Bronchial epithelial cell (primary cell): Measurements from ENCODE around the gene TMEM18. TPM values are rescaled to one million over a fixed set of nuclear protein-coding genes. Genes with fewer than 3 reads are reported as not detected.
A peak's percentile ranks its signal among the peaks of the same experiment; 100 is the strongest.

Source experiments
- DNase-seq: peaks from one replicate; pipeline ENCODE4 v3.0.0-alpha.2; 2010; ENCODE audit warnings: low read depth
- FAIRE-seq: peaks from 2 replicates; lab custom pipeline; 2011; peaks lifted over from hg19 to GRCh38; lab: Jason Lieb, UNC
- H3K27me3 ChIP-seq: 2 replicates; pipeline ENCODE4 v1.5.1; 2011; ENCODE audit warnings: low read length; ENCODE audit not compliant: control insufficient read depth, insufficient read depth
- H3K36me3 ChIP-seq: 2 replicates; pipeline ENCODE4 v1.5.1; 2011; ENCODE audit warnings: low read length; ENCODE audit not compliant: control insufficient read depth, insufficient read depth
- H3K4me3 ChIP-seq: 2 replicates; pipeline ENCODE4 v1.5.1; 2011; ENCODE audit warnings: mild to moderate bottlenecking, low read depth, low read length, control low read depth
- total RNA-seq: library from RNA; depleted of rRNA; stranded (reverse); fragments of >200 nt; gene quantifications from 2 replicates; pipeline ENCODE4 v1.2.1, GENCODE V29; 2014
- TF ChIP-seq, protein P1 (sequence below): IDR thresholded peaks from 2 replicates; pipeline ENCODE4 v1.5.1; 2011; ENCODE audit warnings: mild to moderate bottlenecking, moderate library complexity, low read length, control low read depth, inconsistent platforms; ENCODE audit not compliant: insufficient read depth, severe bottlenecking

Gene TMEM18
- total RNA-seq, 1 donor from 2014 or later: 30.5 TPM

DNA sequence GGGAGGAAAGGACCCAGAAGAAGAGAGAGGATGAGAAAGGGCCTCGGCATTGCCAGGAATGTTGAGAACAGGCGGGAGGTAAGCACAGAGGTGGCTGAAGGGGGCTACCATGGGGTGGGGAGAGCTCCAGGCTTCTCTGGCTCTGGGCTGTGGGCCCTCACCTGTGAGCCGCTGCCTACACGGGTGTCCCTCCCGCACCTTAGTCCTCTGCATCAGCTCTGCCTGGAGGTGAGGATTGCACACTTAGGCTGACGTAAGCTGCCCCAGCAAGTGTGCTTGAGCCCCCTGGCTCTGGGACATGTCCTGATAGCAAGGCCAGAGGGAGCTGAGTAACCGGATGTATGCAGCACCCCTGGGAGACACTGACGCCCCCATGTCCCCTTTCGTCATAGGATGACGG, 33.9 kb downstream of the TMEM18 start:
- Histone ChIP-seq H3K4me3 (no peak overlapping the region), H3K27me3 (no peaks in the 10 kb centered on the region), H3K36me3 (no peaks in the 10 kb centered on the region)
- FAIRE-seq: no peak
- no peak for DNase-seq
- TF ChIP-seq, protein P1, sequence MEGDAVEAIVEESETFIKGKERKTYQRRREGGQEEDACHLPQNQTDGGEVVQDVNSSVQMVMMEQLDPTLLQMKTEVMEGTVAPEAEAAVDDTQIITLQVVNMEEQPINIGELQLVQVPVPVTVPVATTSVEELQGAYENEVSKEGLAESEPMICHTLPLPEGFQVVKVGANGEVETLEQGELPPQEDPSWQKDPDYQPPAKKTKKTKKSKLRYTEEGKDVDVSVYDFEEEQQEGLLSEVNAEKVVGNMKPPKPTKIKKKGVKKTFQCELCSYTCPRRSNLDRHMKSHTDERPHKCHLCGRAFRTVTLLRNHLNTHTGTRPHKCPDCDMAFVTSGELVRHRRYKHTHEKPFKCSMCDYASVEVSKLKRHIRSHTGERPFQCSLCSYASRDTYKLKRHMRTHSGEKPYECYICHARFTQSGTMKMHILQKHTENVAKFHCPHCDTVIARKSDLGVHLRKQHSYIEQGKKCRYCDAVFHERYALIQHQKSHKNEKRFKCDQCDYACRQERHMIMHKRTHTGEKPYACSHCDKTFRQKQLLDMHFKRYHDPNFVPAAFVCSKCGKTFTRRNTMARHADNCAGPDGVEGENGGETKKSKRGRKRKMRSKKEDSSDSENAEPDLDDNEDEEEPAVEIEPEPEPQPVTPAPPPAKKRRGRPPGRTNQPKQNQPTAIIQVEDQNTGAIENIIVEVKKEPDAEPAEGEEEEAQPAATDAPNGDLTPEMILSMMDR: no peak

DNA sequence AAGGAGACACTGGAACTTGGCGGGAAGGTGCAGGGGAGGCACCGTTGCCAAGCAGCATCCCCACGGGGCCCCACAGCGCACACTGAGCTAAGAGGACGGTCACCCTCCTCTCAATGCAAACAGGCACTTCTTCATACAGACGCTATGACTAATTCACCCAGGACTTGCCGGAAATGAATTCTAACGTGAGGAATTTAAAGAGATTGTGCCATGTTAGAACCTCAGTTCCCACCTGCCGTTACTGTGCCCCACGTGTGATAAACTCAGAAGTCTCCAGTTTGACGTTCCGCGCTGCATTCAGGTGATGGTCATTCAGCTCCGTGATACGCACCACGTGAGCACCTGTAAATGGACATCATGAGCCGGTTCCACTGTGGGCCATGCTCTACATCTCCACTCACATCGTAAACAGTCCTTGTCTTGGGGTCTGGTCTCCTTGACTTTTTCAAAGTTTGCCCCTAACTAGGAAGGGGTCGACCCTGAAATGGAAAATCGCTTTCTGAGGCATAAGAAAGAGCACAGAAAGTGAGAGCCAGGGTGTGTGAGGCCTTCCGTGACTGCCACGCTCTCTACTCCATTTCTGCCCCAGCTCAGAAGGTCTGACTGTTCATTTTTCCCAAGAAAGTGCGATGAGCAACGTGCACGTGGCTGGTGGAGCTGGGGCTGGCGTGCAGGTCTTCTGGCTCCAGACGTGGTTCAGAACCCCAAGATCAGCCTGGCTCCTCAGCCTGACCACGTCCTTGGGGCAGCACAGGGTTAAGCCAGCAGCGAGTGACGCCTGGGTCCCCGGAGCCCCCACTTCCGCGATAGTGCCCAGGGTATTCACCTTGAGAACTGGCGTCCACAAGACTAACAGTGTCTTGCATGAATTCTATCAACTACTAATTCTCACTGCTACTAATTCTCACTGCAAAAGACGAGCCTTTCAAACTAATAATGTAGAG, 35.1 kb downstream of the TMEM18 start:
- DNase-seq (peak; percentile 47), FAIRE-seq (peak; percentile 94)
- H3K4me3 ChIP-seq: no peak overlapping the region
- H3K27me3 ChIP-seq: no peaks in the 10 kb centered on the region
- TF ChIP-seq, protein P1: no peak
- H3K36me3 ChIP-seq: no peaks in the 10 kb centered on the region

DNA sequence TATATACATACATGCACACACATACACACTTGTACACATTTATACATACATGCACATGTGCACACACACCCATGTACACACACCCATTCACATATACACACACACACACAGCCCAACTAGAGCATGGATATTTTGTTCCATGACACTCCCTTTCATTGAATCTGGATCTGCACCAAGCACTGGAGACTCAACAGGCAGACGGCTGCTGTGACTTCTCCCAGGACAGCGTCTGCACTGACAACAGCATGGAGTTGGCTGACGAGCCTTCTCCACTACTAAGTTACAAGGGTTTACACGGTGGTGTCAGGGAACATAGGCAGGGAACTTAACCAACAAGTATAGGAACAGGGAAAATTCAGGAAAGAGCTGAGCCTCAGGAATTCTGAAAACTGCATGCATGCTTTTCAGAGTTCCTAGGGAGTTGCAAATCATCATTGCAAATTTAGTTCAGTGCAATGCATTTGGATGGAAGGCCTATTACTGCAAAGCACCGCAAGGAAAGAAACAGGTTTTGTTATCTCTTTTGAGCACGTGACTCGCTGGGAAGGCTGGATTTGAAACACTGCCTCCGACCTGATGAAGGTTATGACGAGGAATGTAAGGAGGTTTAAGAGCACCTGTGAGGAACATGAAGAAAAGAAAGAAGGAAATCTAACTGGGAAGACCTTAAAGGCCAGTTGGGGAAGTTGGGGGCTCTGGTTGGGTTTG, 35.9 kb downstream of the TMEM18 start:
- TF ChIP-seq, protein P1: no peak
- Histone ChIP-seq H3K27me3 (no peaks in the 10 kb centered on the region), H3K36me3 (no peaks in the 10 kb centered on the region), H3K4me3 (no peak overlapping the region)
- FAIRE-seq (no peak), DNase-seq (peak; percentile 7)

DNA sequence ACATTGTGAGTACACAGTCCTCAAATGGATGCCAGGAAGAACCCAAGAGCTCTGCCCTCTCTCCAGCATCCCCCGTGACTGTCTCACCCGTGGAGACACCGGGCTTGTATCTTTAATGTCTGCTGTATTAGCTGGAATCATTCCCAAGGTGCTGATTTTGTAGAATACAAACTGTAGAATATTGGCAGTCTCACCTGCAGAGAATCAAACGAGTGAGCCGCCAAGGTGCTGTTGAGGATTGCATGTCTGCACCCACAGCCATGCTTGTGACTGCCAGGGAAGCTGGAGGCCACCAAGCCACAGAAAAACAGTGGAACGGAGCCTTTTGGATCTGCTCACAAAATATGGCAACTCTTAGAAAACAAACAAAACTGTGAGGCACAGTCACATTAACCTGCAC, 37.5 kb downstream of the TMEM18 start:
- FAIRE-seq (no peak), DNase-seq (no peak)
- Histone ChIP-seq H3K36me3 (no peaks in the 10 kb centered on the region), H3K27me3 (no peaks in the 10 kb centered on the region), H3K4me3 (no peak overlapping the region)
- TF ChIP-seq, protein P1: no peak

DNA sequence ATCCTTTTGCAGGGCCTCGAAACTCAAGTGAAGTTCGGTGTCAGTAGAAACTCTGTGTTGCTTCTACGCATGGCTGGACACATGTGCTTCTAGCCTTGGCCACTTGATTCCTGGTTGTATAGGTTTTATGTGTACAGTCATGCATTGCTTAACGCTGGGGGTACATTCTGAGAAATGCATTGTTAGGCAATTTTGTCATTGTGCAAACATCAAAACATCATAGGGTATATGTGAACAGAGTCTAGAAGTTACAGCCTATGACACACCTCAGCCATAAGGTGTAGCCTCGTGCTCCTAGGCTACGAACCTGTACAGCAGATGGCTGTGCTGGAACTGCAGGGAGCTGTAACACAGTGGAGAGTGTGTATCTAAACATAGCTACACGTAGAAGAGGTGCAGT, 39.4 kb downstream of the TMEM18 start:
- Histone ChIP-seq H3K36me3 (no peaks in the 10 kb centered on the region), H3K27me3 (no peaks in the 10 kb centered on the region), H3K4me3 (no peak overlapping the region)
- FAIRE-seq: no peak
- peak; percentile 70 for DNase-seq
- TF ChIP-seq, protein P1: no peak
